Breast epithelium (tissue), 3 donors: Measurements from ENCODE around the gene ACADL.

ENCODE experiments used
- CTCF ChIP-seq, 3 donors: fragments of 450-650 bp; IDR thresholded peaks; one replicate each; pipeline ENCODE4 v1.5.1; 2016 to 2017; ENCODE audit warnings: antibody characterized with exemption in 3 of 3, mild to moderate bottlenecking in 3 of 3, moderate library complexity in 3 of 3
- POLR2A ChIP-seq: fragments of 450-650 bp; IDR thresholded peaks from one replicate; pipeline ENCODE4 v1.6.1; 2016; ENCODE audit warnings: antibody characterized with exemption, mild to moderate bottlenecking, moderate library complexity
- POLR2AphosphoS5 ChIP-seq, 3 donors: sonication (generic); formaldehyde crosslinking; IDR thresholded peaks; one replicate each; pipeline ENCODE4 v1.6.1; 2017; ENCODE audit warnings: antibody characterized with exemption in 3 of 3

GRCh38 chr2:210207929-210208328, 17.3 kb downstream of the ACADL start:
- TF ChIP-seq CTCF (IDR thresholded peaks at IDR 0.05) (no peak), POLR2A (no peak), POLR2AphosphoS5 (IDR thresholded peaks at IDR 0.05) (no peak)
